Astrocyte of the spinal cord (primary cell): Measurements from ENCODE around the gene TRPM7.

Experiments
- DNase-seq: peaks from one replicate; pipeline ENCODE4 v3.0.0; 2011; ENCODE audit warnings: low read depth, low spot score
- H3K4me3 ChIP-seq: 2 replicates; pipeline ENCODE4 v1.5.1; 2011; ENCODE audit warnings: low read depth, mild to moderate bottlenecking, low read length, moderate library complexity
- CTCF ChIP-seq: IDR thresholded peaks from 2 replicates; pipeline ENCODE4 v1.5.1; 2012; ENCODE audit warnings: low read depth, mild to moderate bottlenecking, low read length, inconsistent platforms
- in situ Hi-C: cut with HindIII; loops from 2 replicates; pipeline ENCODE4 v1.10.0; 2017; ENCODE audit warnings: low sequenced_read_pairs

The TRPM7 gene

GRCh38 chr15:50552238-50552637, 134.4 kb downstream of the TRPM7 start:
- DNase-seq: no peak
- H3K4me3 ChIP-seq: no peak overlapping the region
- in situ Hi-C loops: no loop called here
- TF ChIP-seq CTCF: no peak

- in situ Hi-C loops: no loop called here
- no peak for TF ChIP-seq CTCF
- no peak overlapping the region for H3K4me3 ChIP-seq
- no peak for DNase-seq
Measured at GRCh38 chr15:50549326-50549725, 137.3 kb downstream of the TRPM7 start.

- in situ Hi-C loops: no loop called here
- no peak within 1 kb of the TSS for H3K4me3 ChIP-seq
- TF ChIP-seq CTCF: no peak
- DNase-seq: no peak
Measured at GRCh38 chr15:50546566-50546965, 140.0 kb downstream of the TRPM7 start, which contains the start of gene USP50. Gene USP50 (minus strand): TSS chr15:50546666. CDS start chr15:50546525, 141 bp downstream.

DNA sequence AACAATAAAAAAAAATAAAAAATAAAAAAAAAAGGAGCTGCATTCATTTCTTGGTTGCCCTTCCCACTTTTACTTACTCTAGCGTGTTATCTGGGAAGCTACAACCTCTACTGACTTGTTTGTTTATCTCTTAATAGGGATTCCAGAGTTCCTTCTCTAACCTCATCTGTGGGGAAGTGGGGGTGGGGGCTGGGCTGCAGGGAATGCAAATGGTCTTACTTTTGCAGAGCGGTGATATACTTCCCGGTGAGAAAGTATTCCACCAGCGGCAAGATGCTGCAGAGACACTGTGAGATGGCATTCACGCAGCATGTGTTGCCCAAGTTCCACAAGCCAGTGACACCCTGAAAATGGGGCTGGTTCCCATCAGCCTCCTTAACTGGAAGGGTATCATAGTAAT, 142.2 kb downstream of the TRPM7 start:
- TF ChIP-seq CTCF: no peak
- in situ Hi-C loops: no loop called here
- DNase-seq: no peak

GRCh38 chr15:50543556-50543955, 143.0 kb downstream of the TRPM7 start:
- TF ChIP-seq CTCF: no peak
- DNase-seq: no peak
- in situ Hi-C loops: no loop called here
- no peak overlapping the region for H3K4me3 ChIP-seq

More for the DNA sequence above, 142.2 kb downstream of the TRPM7 start:
- no peak overlapping the region for H3K4me3 ChIP-seq

GRCh38 chr15:50542887-50543210, 143.7 kb downstream of the TRPM7 start:
- in situ Hi-C loops: no loop called here
- no peak for DNase-seq
- TF ChIP-seq CTCF: no peak
- no peak overlapping the region for H3K4me3 ChIP-seq

GRCh38 chr15:50531766-50532165, 154.8 kb downstream of the TRPM7 start:
- in situ Hi-C loops: no loop called here
- TF ChIP-seq CTCF: no peak
- no peak overlapping the region for H3K4me3 ChIP-seq

More at GRCh38 chr15:50531766-50532165, 154.8 kb downstream of the TRPM7 start:
- DNase-seq: peak; percentile 50
